ENCODE results near the gene MSI2.

Gene MSI2

DNA sequence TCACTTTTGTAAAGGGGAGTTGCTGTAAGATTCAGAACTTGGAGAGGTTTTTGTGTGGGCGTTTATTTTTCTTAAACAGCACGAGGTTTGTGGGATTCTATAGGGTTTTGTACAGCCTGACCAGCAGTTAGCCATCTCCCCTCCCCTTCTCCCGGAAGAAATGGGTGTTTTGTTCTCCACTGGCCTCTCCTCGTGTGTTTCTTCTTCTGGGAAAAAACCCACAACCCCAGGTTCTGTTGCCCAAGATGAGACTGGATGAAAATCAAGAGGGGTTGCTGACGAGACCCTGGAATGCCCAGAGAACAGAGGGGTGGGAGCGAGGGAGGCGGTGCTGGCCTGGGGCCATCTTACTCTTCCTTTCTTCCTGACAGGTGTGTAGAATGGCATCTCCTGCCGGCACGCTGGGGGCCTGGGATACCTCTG is 186.1 kb downstream of the MSI2 start:
- DNase-seq (ENCODE audit: low read depth), result no peak
- no peak overlapping the region for H3K4me3 ChIP-seq (ENCODE audit: low read depth, low read length)
- TF ChIP-seq CTCF (IDR thresholded peaks at IDR 0.05; ENCODE audit: insufficient read depth, low read depth, low read length, missing control alignments), result no peak

DNA sequence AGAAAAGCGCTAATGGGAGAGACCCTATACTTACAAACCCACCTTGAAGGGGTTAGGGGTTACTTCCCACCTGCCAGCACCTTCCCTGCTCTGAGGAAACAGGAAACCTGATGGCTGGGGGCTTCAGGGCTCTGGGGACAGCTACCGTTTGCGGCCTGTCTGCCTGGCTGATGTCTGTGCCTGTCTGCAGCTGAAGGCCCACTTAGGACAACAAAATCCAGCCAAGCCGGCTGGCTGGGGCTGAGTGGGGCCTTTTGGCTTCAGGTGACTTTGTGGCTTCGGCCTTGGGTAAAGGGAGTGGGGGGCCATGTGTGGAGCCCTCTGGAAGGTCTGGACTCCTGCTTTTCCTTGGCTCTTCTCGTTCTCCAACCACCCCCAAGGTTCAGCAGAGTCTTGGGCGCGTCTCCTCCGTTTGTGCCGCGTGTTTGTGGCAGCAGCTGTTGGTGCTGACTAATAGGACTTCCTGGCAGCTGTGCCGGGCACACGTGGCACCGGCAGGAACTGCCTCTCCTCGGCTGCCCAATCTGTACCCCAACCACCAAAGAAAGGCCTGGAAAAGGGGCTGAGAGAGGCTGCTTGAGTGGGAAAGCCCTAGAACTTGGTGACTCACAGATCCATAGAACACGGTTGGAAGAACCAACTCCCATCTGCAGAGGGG is 186.7 kb downstream of the MSI2 start:
- TF ChIP-seq CTCF (IDR thresholded peaks at IDR 0.05; ENCODE audit: insufficient read depth, low read depth, low read length, missing control alignments), result no peak
- no peak overlapping the region for H3K4me3 ChIP-seq (ENCODE audit: low read depth, low read length)
- DNase-seq (ENCODE audit: low read depth), result peak; percentile 38

DNA sequence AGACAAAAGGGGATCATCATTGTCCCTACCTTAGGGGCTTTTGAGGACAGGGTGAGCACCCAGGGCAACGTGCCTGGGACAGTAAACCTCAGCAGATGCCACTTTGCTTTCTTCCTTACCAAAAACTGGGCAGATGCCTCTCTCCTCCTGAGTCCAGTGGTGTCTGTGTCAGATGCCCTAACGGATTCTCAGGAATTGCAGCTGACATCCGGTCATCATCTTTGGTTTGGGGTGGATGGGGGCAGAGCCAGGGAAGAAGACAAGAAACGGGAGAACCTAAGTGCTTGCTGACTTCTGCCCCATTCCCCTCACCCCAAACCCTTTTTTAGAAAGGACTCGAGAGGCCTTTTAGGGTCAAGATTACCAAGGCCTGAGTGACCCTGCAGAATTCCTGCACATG is 187.5 kb downstream of the MSI2 start:
- H3K4me3 ChIP-seq (ENCODE audit: low read depth, low read length), result no peak overlapping the region
- no peak for TF ChIP-seq CTCF (IDR thresholded peaks at IDR 0.05; ENCODE audit: insufficient read depth, low read depth, low read length, missing control alignments)
- DNase-seq (ENCODE audit: low read depth), result no peak

DNA sequence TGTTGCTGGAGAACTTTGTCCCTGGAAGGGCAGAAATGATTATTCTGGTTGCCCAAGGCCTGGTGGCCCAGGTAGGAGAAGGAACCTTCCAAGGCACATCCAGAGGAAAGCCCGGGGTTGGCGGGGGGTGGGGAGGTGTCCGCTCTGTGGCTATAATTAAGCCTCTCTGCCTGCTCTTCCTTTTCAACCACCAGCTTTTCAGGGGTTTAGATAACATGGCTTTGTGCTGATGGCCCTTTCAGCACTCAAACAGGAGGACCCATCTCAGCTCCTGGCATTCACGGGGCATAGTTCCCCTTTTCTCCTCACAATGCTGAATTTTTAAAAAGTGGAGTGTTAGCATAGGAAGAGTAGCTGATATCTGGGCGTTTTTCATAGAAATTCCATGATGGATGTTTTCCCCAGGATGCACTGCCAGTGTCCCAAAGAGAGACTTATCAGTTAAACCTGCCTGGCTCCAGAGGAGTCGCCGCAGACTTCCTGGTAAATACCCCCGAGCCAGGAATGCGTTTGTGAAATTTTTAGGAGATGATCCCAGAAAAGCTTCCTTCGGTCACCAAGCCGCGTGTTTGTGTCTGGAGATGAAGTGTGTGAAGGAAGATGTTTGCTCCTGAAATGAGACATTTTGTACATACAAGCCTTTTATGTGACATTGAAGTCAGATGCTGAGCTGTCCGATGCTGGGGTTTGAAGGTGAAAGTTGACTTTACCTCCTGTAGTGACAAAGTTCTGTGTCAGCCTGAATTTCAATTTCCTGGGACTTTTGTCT is 188.5 kb downstream of the MSI2 start:
- no peak overlapping the region for H3K4me3 ChIP-seq (ENCODE audit: low read depth, low read length)
- no peak for DNase-seq (ENCODE audit: low read depth)

DNA sequence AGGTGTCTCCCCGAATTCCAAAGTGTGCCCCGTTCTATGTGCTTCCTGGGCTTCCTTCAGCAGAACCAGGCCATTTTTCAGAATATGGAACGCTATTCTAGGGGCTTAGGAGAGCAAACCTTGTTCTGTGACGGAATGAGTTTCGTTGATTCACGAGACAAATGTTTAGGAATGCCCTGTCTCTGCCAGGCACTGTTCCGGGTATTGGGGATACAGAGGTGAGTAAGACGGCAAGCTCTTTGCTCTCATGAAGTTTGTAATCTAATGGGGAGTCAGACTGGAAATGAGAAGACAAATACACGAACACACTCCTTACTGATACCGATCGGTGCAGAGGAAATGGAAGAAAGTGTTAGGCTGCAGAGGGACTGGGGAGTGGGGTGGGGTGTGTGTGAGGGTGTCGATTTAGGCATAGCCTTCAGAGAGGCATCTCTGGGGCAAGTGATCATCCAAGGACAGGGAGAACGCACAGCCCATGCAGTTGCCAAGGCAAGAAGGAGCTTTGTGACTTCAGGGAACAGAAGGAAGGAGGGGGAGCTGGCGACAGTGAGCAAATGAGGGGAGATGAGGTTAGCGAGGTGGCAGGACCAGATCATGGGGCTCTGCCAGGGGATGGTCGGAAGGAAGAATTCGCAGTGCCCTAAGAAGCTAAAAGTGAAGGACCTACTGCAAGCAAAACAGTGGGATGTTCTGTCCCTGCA is 189.6 kb downstream of the MSI2 start:
- TF ChIP-seq CTCF (IDR thresholded peaks at IDR 0.05; ENCODE audit: insufficient read depth, low read depth, low read length, missing control alignments), result no peak
- H3K4me3 ChIP-seq (ENCODE audit: low read depth, low read length), result no peak overlapping the region
- DNase-seq (ENCODE audit: low read depth), result no peak

More for the DNA sequence above, 188.5 kb downstream of the MSI2 start:
- no peak for TF ChIP-seq CTCF (IDR thresholded peaks at IDR 0.05; ENCODE audit: insufficient read depth, low read depth, low read length, missing control alignments)

DNA sequence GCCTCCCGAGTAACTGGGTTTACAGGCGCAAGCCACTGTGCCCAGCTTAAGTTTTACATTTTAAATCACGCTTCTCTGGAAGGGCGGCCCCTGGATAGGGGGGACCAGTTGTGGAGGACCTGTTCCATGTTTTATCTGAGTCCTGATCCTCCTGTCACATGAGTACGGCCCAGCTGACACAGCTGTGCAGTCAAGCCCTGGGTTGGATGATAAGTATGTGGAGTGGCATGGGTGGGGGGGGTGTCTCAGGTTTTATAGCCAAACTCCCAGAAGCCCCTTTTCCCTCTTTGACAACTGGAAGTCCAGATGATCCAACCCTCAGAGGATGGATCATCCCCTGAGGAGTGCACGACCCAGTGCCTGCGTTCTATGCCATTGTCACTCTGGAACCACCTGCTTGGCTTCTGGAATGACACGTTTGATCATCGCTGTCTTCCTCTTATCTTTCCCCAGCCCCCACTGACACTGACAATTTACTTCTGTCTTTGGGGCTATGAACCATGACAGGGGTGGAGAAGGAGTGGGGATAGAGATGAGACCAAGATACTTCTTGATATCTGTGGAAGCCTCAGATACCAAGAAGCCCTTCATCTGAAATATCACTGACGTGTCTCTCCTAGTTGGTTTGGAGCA is 191.2 kb downstream of the MSI2 start:
- H3K4me3 ChIP-seq (ENCODE audit: low read depth, low read length), result no peak overlapping the region
- DNase-seq (ENCODE audit: low read depth), result no peak
- TF ChIP-seq CTCF (IDR thresholded peaks at IDR 0.05; ENCODE audit: insufficient read depth, low read depth, low read length, missing control alignments), result no peak
